AG09309 (cell line): ENCODE data around the gene PRMT3.

Experiments used
- DNase-seq: peaks from one replicate; pipeline ENCODE4 v3.0.0-alpha.2; 2010; ENCODE audit warnings: low read depth
- H3K4me3 ChIP-seq: 2 replicates; pipeline ENCODE4 v1.5.1; 2011; ENCODE audit warnings: mild to moderate bottlenecking, low read depth, low read length, moderate library complexity; ENCODE audit not compliant: control insufficient read depth
- CTCF ChIP-seq: IDR thresholded peaks from 2 replicates; pipeline ENCODE4 v1.5.1; 2011; ENCODE audit warnings: mild to moderate bottlenecking, low read depth, low read length, inconsistent platforms; ENCODE audit not compliant: insufficient read depth, control insufficient read depth; ENCODE audit errors: missing control alignments

Gene PRMT3

GRCh38 chr11:20387261-20388095, at the start of gene PRMT3:
TSS of gene PRMT3 (plus strand) at chr11:20387716. CDS start at chr11:20387747, 31 bp downstream.
- DNase-seq, result peak; percentile 74
- no peak for TF ChIP-seq CTCF
- peak within 1 kb of the TSS; percentile 66 for H3K4me3 ChIP-seq

- no peak for TF ChIP-seq CTCF
- DNase-seq, result no peak
- H3K4me3 ChIP-seq, result no peak overlapping the region
Measured at GRCh38 chr11:20342347-20343141, 45.0 kb upstream of the PRMT3 start.

- no peak for DNase-seq
- TF ChIP-seq CTCF, result no peak
- no peak overlapping the region for H3K4me3 ChIP-seq
Measured at GRCh38 chr11:20351136-20351535, 36.4 kb upstream of the PRMT3 start.

- H3K4me3 ChIP-seq, result no peak overlapping the region
- no peak for TF ChIP-seq CTCF
- DNase-seq, result no peak
Measured at GRCh38 chr11:20351751-20352262, 35.7 kb upstream of the PRMT3 start.

GRCh38 chr11:20353829-20354434, 33.6 kb upstream of the PRMT3 start:
- no peak overlapping the region for H3K4me3 ChIP-seq
- DNase-seq, result no peak
- TF ChIP-seq CTCF, result peak; percentile 84

GRCh38 chr11:20355221-20356219, 32.0 kb upstream of the PRMT3 start:
- TF ChIP-seq CTCF, result peak; percentile 67
- DNase-seq, result no peak

More at GRCh38 chr11:20355221-20356219, 32.0 kb upstream of the PRMT3 start:
- H3K4me3 ChIP-seq, result no peak overlapping the region
